T-helper 2 cell treated with Interferon-gamma antibody and Interleukin-4, amounts not matched to agents 5 μg/mL and 100 μg/mL, for 36 hours (primary cell): ENCODE results near the gene PIK3R1.
"Not testable (repeated sequence)": the region's sequence is repeated elsewhere in the genome, so short reads cannot be mapped to it uniquely, and the experiment has no call there.

ENCODE experiments used
- DNase-seq: peaks from one replicate; pipeline ENCODE4 v3.0.0; 2021; ENCODE audit warnings: low spot score
- H3K27ac Mint-ChIP-seq: one replicate; pipeline ENCODE4 v1.8.0; 2021; ENCODE audit warnings: mild to moderate bottlenecking, mixed read lengths
- H3K27me3 Mint-ChIP-seq: one replicate; pipeline ENCODE4 v1.8.0; 2021; ENCODE audit warnings: low read depth, mixed read lengths
- H3K36me3 Mint-ChIP-seq: one replicate; pipeline ENCODE4 v1.8.0; 2021; ENCODE audit warnings: low read depth, mixed read lengths
- H3K4me1 Mint-ChIP-seq: one replicate; pipeline ENCODE4 v1.8.0; 2021; ENCODE audit warnings: low read depth, mixed read lengths
- H3K4me3 Mint-ChIP-seq: one replicate; pipeline ENCODE4 v1.8.0; 2022; ENCODE audit warnings: mild to moderate bottlenecking, moderate library complexity, mixed read lengths
- H3K9me3 Mint-ChIP-seq: one replicate; pipeline ENCODE4 v1.8.0; 2021; ENCODE audit warnings: mixed read lengths

PIK3R1 gene

GRCh38 chr5:68182534-68182933 lies 33.0 kb upstream of the PIK3R1 start:
- no peak for DNase-seq
- Mint-ChIP-seq H3K36me3 (no peaks in the 10 kb centered on the region), H3K9me3 (no peaks in the 10 kb centered on the region), H3K4me1 (peaks cover 6% of the 10 kb centered on the region), H3K27ac (no peak overlapping the region), H3K4me3 (no peak overlapping the region), H3K27me3 (no peaks in the 10 kb centered on the region)

- H3K4me1 Mint-ChIP-seq, result peaks cover 1% of the 10 kb centered on the region
- no peaks in the 10 kb centered on the region for H3K9me3 Mint-ChIP-seq
- no peak overlapping the region for H3K27ac Mint-ChIP-seq
- H3K36me3 Mint-ChIP-seq, result no peaks in the 10 kb centered on the region
- H3K4me3 Mint-ChIP-seq, result no peak overlapping the region
- H3K27me3 Mint-ChIP-seq, result no peaks in the 10 kb centered on the region
- DNase-seq, result no peak
Measured at GRCh38 chr5:68187268-68188055, 28.1 kb upstream of the PIK3R1 start.

- H3K4me3 Mint-ChIP-seq, result no peak overlapping the region
- no peaks in the 10 kb centered on the region for H3K36me3 Mint-ChIP-seq
- no peak for DNase-seq
- no peaks in the 10 kb centered on the region for H3K27me3 Mint-ChIP-seq
- peaks cover 3% of the 10 kb centered on the region for H3K4me1 Mint-ChIP-seq
- H3K9me3 Mint-ChIP-seq, result no peaks in the 10 kb centered on the region
- no peak overlapping the region for H3K27ac Mint-ChIP-seq
Measured at GRCh38 chr5:68189171-68189570, 26.4 kb upstream of the PIK3R1 start.

- Mint-ChIP-seq H3K27me3 (no peaks in the 10 kb centered on the region), H3K36me3 (no peaks in the 10 kb centered on the region), H3K4me1 (peaks cover 3% of the 10 kb centered on the region), H3K4me3 (no peak overlapping the region), H3K27ac (no peak overlapping the region), H3K9me3 (no peaks in the 10 kb centered on the region)
- DNase-seq, result no peak
Measured at GRCh38 chr5:68189613-68190012, 25.9 kb upstream of the PIK3R1 start.

GRCh38 chr5:68190619-68191018 lies 24.9 kb upstream of the PIK3R1 start:
- DNase-seq, result no peak

GRCh38 chr5:68191083-68191791 lies 24.3 kb upstream of the PIK3R1 start:
- DNase-seq, result no peak
- peaks cover 5% of the 10 kb centered on the region for H3K27me3 Mint-ChIP-seq
- H3K27ac Mint-ChIP-seq, result no peak overlapping the region
- no peak overlapping the region for H3K4me3 Mint-ChIP-seq
- H3K9me3 Mint-ChIP-seq, result no peaks in the 10 kb centered on the region
- no peaks in the 10 kb centered on the region for H3K36me3 Mint-ChIP-seq
- H3K4me1 Mint-ChIP-seq, result peaks cover 4% of the 10 kb centered on the region

More at GRCh38 chr5:68190619-68191018, 24.9 kb upstream of the PIK3R1 start:
- Mint-ChIP-seq H3K27ac (no peak overlapping the region), H3K27me3 (peaks cover 5% of the 10 kb centered on the region), H3K4me3 (no peak overlapping the region), H3K9me3 (no peaks in the 10 kb centered on the region), H3K36me3 (no peaks in the 10 kb centered on the region), H3K4me1 (peaks cover 4% of the 10 kb centered on the region)

- Mint-ChIP-seq H3K9me3 (no peaks in the 10 kb centered on the region), H3K4me3 (no peak overlapping the region)
Measured at GRCh38 chr5:68192679-68193060, 22.9 kb upstream of the PIK3R1 start.

GRCh38 chr5:68193481-68194036 lies 22.0 kb upstream of the PIK3R1 start:
- no peak overlapping the region for H3K4me3 Mint-ChIP-seq
- DNase-seq, result no peak
- no peak overlapping the region for H3K27ac Mint-ChIP-seq
- no peaks in the 10 kb centered on the region for H3K9me3 Mint-ChIP-seq
- H3K27me3 Mint-ChIP-seq, result peaks cover 10% of the 10 kb centered on the region
- no peaks in the 10 kb centered on the region for H3K36me3 Mint-ChIP-seq
- peaks cover 4% of the 10 kb centered on the region for H3K4me1 Mint-ChIP-seq

More at GRCh38 chr5:68192679-68193060, 22.9 kb upstream of the PIK3R1 start:
- no peak for DNase-seq
- peaks cover 7% of the 10 kb centered on the region for H3K27me3 Mint-ChIP-seq
- no peaks in the 10 kb centered on the region for H3K36me3 Mint-ChIP-seq
- H3K4me1 Mint-ChIP-seq, result peaks cover 4% of the 10 kb centered on the region
- H3K27ac Mint-ChIP-seq, result no peak overlapping the region

- Mint-ChIP-seq H3K4me1 (peaks cover 4% of the 10 kb centered on the region), H3K27me3 (peaks cover 12% of the 10 kb centered on the region), H3K4me3 (no peak overlapping the region), H3K27ac (no peak overlapping the region), H3K9me3 (no peaks in the 10 kb centered on the region), H3K36me3 (no peaks in the 10 kb centered on the region)
- DNase-seq, result no peak
Measured at GRCh38 chr5:68194386-68194785, 21.2 kb upstream of the PIK3R1 start.

- no peaks in the 10 kb centered on the region for H3K36me3 Mint-ChIP-seq
- H3K27me3 Mint-ChIP-seq, result peaks cover 12% of the 10 kb centered on the region
- H3K9me3 Mint-ChIP-seq, result no peaks in the 10 kb centered on the region
- H3K4me3 Mint-ChIP-seq, result no peak overlapping the region
- peaks cover 4% of the 10 kb centered on the region for H3K4me1 Mint-ChIP-seq
- H3K27ac Mint-ChIP-seq, result no peak overlapping the region
- no peak for DNase-seq
Measured at GRCh38 chr5:68195137-68195536, 20.4 kb upstream of the PIK3R1 start.

- Mint-ChIP-seq H3K4me3 (no peak overlapping the region), H3K27ac (no peak overlapping the region), H3K36me3 (no peaks in the 10 kb centered on the region), H3K9me3 (no peaks in the 10 kb centered on the region), H3K4me1 (peaks cover 4% of the 10 kb centered on the region), H3K27me3 (peaks cover 12% of the 10 kb centered on the region)
- DNase-seq, result no peak
Measured at GRCh38 chr5:68196876-68197275, 18.7 kb upstream of the PIK3R1 start.

GRCh38 chr5:68200288-68200687 lies 15.3 kb upstream of the PIK3R1 start:
- Mint-ChIP-seq H3K4me1 (no peaks in the 10 kb centered on the region), H3K9me3 (no peaks in the 10 kb centered on the region), H3K27ac (no peak overlapping the region), H3K36me3 (no peaks in the 10 kb centered on the region), H3K4me3 (no peak overlapping the region), H3K27me3 (peaks cover 25% of the 10 kb centered on the region)
- no peak for DNase-seq

GRCh38 chr5:68210654-68211053 lies 4.9 kb upstream of the PIK3R1 start:
- Mint-ChIP-seq H3K27me3 (peaks cover 12% of the 10 kb centered on the region), H3K9me3 (peaks cover 28% of the 10 kb centered on the region)
- not testable (repeated sequence) for H3K4me1 Mint-ChIP-seq, H3K36me3 Mint-ChIP-seq, H3K4me3 Mint-ChIP-seq, DNase-seq, H3K27ac Mint-ChIP-seq

- Mint-ChIP-seq H3K4me1 (peaks cover 29% of the 10 kb centered on the region), H3K36me3 (peaks cover 18% of the 10 kb centered on the region), H3K4me3 (peak overlapping the region; percentile 92), H3K9me3 (peaks cover 27% of the 10 kb centered on the region), H3K27ac (peak overlapping the region; percentile 94), H3K27me3 (peaks cover 2% of the 10 kb centered on the region)
- DNase-seq, result no peak
Measured at GRCh38 chr5:68214482-68215207, 911 bp upstream of the PIK3R1 start.
